PC-9 (cell line): Measurements from ENCODE around the gene KIF14.

ENCODE experiments used
- EZH2 ChIP-seq: fragments of 200-600 bp; sonication (generic); IDR thresholded peaks from 2 replicates; pipeline ENCODE4 v1.8.0; 2017; ENCODE audit warnings: antibody characterized with exemption, low read depth
- TF ChIP-seq, protein P1 (sequence below): fragments of 200-600 bp; sonication (generic); conservative IDR thresholded peaks from 2 replicates; pipeline ENCODE4 v1.6.1; 2017; ENCODE audit warnings: mixed run types, antibody characterized with exemption, mild to moderate bottlenecking, moderate library complexity

DNA sequence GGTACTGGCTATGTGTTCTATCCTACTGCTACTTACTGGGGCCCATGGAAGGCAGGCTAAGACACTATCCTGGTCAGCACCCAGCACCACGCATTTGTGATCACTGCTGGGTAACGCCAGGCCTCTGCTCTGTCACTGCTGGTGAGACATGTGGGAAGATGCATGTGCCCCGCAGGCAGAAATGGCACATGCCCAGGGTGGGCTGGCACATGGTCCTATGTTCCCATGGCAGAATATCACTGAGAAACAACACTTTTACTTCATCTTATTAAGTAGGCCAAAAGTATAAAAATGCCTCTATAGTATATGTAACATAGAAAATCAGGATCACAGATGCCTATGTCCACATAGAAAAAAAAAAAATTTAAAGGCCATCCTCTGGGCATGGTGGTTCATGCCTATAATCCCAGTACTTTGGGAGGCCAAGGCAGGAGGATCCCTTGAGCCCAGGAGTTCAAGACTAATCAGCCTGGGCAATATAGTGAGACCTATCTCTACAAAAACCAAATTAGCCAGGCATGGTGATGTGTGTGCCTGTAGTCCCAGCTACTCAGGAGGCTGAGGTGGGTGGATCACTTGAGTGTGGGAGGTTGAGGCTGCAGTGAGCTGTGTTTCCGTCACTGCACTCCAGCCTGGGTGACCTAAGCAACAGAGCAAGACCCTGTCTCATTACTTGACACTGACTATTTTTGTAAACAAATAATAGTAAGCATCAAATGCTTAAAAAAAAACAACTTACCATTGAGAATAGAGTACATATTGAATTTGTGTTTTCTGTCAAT, 37.7 kb upstream of the KIF14 start:
- TF ChIP-seq, protein P1, sequence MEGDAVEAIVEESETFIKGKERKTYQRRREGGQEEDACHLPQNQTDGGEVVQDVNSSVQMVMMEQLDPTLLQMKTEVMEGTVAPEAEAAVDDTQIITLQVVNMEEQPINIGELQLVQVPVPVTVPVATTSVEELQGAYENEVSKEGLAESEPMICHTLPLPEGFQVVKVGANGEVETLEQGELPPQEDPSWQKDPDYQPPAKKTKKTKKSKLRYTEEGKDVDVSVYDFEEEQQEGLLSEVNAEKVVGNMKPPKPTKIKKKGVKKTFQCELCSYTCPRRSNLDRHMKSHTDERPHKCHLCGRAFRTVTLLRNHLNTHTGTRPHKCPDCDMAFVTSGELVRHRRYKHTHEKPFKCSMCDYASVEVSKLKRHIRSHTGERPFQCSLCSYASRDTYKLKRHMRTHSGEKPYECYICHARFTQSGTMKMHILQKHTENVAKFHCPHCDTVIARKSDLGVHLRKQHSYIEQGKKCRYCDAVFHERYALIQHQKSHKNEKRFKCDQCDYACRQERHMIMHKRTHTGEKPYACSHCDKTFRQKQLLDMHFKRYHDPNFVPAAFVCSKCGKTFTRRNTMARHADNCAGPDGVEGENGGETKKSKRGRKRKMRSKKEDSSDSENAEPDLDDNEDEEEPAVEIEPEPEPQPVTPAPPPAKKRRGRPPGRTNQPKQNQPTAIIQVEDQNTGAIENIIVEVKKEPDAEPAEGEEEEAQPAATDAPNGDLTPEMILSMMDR = no peak
- no peak for TF ChIP-seq EZH2
